ENCODE measurements around the gene TRAPPC10.

DNA sequence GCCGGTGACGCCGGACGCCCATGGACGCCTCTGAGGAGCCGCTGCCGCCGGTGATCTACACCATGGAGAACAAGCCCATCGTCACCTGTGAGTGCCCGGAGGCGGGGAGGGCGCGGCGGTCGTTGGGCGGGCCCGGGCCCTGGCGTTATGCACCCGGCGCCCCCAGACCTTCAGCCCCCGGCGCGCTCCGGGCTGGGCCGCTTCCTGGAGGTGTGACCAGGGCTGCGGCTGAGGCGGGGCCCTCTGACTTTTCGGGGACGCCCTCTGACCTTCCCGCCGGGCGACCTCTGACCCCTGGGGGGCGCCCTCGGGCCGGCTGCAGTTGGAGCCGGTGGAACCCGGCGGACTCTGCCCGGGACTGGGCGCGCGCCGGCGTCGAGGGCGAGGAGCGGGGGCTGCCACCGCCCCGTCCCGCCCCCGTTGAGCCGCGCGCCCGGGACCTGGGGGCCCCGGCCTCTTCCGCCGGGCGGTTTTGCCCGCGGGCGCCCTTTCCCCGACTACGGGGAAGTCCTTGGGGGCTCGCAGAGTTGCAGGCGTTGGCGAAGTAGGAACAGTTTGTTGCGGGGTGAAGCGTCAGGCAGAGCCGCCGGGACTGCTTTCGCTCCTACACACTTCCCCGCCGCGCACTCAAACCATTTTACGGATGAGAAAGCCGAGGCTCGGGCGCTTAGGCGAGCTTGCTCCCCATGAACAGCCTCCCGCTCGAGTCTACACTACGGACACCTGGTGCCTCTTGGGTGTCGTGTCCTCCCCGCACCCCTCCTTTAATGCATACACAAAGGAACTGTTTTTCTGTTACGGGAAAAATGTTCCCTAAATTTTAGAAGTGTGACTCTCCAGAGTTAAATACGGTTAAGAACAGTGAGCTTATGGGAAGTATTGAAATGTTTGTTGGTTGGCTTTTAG lies 618 bp downstream of the TRAPPC10 start:
- TF ChIP-seq, protein P1, sequence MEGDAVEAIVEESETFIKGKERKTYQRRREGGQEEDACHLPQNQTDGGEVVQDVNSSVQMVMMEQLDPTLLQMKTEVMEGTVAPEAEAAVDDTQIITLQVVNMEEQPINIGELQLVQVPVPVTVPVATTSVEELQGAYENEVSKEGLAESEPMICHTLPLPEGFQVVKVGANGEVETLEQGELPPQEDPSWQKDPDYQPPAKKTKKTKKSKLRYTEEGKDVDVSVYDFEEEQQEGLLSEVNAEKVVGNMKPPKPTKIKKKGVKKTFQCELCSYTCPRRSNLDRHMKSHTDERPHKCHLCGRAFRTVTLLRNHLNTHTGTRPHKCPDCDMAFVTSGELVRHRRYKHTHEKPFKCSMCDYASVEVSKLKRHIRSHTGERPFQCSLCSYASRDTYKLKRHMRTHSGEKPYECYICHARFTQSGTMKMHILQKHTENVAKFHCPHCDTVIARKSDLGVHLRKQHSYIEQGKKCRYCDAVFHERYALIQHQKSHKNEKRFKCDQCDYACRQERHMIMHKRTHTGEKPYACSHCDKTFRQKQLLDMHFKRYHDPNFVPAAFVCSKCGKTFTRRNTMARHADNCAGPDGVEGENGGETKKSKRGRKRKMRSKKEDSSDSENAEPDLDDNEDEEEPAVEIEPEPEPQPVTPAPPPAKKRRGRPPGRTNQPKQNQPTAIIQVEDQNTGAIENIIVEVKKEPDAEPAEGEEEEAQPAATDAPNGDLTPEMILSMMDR (IDR thresholded peaks at IDR 0.05; ENCODE audit: low read depth, low read length, poor library complexity, severe bottlenecking), result peak; percentile 55
- TF ChIP-seq EZH2phosphoT487 (IDR thresholded peaks at IDR 0.05; ENCODE audit: borderline replicate concordance, low read length), result no peak; the same call in 1 of the 2 replicates
